ENCODE data around the gene PSME2.

PSME2 gene

DNA sequence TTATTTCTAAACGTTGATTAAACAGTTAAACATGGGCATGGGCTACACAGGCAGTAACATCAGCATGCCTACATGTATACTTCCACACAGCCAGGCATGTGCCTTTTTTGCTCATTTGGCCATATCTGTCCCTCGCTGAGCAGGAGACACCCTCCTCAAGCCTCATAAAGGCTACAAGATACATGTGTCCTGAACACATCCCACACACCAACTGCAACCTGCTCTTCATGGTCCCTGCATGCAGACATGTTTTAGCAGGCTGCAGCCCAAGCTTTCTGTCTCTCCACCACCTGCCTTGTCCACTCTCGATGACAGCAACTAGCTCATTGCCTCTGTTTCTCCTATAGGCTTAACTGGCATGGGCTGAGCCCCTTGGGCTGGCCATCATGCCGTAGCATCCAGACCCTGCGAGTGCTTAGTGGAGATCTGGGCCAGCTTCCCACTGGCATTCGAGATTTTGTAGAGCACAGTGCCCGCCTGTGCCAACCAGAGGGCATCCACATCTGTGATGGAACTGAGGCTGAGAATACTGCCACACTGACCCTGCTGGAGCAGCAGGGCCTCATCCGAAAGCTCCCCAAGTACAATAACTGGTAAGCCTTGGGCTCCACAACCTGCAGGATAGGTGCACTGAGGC is 49.7 kb downstream of the PSME2 start:
- Histone ChIP-seq H3K4me3 (replicated peaks; ENCODE audit: insufficient read depth, low read length) (no peak overlapping the region), H3K27me3 (ENCODE audit: insufficient read depth, poor library complexity, severe bottlenecking) (no peaks in the 10 kb centered on the region), H3K27ac (replicated peaks) (no peak overlapping the region)
- TF ChIP-seq GABPA (IDR thresholded peaks at IDR 0.05; ENCODE audit: low read depth) (no peak), SPI1 (IDR thresholded peaks at IDR 0.05; ENCODE audit: borderline replicate concordance, low read depth) (no peak), POLR2AphosphoS5 (IDR thresholded peaks at IDR 0.05; ENCODE audit: low read depth) (no peak)
- TF ChIP-seq, protein P1, sequence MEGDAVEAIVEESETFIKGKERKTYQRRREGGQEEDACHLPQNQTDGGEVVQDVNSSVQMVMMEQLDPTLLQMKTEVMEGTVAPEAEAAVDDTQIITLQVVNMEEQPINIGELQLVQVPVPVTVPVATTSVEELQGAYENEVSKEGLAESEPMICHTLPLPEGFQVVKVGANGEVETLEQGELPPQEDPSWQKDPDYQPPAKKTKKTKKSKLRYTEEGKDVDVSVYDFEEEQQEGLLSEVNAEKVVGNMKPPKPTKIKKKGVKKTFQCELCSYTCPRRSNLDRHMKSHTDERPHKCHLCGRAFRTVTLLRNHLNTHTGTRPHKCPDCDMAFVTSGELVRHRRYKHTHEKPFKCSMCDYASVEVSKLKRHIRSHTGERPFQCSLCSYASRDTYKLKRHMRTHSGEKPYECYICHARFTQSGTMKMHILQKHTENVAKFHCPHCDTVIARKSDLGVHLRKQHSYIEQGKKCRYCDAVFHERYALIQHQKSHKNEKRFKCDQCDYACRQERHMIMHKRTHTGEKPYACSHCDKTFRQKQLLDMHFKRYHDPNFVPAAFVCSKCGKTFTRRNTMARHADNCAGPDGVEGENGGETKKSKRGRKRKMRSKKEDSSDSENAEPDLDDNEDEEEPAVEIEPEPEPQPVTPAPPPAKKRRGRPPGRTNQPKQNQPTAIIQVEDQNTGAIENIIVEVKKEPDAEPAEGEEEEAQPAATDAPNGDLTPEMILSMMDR (IDR thresholded peaks at IDR 0.05; ENCODE audit: insufficient read depth, low read length): no peak
- TF ChIP-seq, protein P2, sequence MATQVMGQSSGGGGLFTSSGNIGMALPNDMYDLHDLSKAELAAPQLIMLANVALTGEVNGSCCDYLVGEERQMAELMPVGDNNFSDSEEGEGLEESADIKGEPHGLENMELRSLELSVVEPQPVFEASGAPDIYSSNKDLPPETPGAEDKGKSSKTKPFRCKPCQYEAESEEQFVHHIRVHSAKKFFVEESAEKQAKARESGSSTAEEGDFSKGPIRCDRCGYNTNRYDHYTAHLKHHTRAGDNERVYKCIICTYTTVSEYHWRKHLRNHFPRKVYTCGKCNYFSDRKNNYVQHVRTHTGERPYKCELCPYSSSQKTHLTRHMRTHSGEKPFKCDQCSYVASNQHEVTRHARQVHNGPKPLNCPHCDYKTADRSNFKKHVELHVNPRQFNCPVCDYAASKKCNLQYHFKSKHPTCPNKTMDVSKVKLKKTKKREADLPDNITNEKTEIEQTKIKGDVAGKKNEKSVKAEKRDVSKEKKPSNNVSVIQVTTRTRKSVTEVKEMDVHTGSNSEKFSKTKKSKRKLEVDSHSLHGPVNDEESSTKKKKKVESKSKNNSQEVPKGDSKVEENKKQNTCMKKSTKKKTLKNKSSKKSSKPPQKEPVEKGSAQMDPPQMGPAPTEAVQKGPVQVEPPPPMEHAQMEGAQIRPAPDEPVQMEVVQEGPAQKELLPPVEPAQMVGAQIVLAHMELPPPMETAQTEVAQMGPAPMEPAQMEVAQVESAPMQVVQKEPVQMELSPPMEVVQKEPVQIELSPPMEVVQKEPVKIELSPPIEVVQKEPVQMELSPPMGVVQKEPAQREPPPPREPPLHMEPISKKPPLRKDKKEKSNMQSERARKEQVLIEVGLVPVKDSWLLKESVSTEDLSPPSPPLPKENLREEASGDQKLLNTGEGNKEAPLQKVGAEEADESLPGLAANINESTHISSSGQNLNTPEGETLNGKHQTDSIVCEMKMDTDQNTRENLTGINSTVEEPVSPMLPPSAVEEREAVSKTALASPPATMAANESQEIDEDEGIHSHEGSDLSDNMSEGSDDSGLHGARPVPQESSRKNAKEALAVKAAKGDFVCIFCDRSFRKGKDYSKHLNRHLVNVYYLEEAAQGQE (IDR thresholded peaks at IDR 0.05; ENCODE audit: insufficient replicate concordance, low read depth): no peak
- no peak for DNase-seq (ENCODE audit: low read depth in 1 of 2, low spot score in 1 of 2)

DNA sequence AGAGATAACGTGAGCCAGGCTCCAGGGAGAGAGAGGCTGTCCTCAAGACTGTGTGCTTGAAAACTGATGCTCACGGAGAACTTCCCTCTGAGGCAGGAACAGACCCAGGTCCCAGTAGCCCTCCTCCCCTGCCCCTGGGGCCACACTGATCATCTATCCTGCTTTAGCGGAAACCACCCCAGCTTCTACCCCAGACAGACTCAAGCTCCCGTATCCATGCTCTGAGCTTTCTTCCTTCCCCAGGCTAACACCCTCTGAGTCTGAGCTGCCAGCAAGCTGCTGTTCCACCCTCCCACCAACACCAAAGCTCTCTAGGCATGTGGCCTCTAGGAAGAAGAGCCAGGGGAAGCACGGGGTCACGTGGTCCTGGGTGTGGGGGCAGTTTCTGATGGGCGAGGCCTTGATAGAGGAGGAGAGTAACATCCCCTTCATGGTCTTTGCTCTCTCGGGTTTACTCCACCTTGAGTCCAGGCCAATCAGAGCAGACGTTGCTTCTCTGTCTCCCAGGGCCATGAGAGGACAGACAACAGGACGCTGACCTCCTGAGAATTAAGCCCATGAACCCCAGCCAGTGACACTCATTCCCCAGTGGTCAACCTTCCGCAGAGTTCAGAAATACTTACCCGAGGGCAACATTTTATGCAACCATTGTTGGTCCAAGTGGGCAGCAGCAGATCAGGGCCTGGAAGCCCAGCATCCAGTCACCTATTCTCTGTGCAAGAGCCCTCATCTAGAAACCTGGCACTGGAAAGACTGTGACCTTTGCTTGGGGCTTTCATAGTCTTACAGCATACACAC is 50.9 kb downstream of the PSME2 start:
- no peaks in the 10 kb centered on the region for H3K27me3 ChIP-seq (ENCODE audit: insufficient read depth, poor library complexity, severe bottlenecking)
- peak in 1 of 2 experiments; percentile 36 for DNase-seq (ENCODE audit: low read depth in 1 of 2, low spot score in 1 of 2)
- peak overlapping the region; percentile 82 for H3K4me3 ChIP-seq (replicated peaks; ENCODE audit: insufficient read depth, low read length)
- peak overlapping the region; percentile 93 for H3K27ac ChIP-seq (replicated peaks)
- 0 out of 2 replicates have a peak, but pooled peaks have one; percentile 20 for TF ChIP-seq POLR2AphosphoS5 (IDR thresholded peaks at IDR 0.05; ENCODE audit: low read depth)
- TF ChIP-seq GABPA (IDR thresholded peaks at IDR 0.05; ENCODE audit: low read depth): no peak

DNA sequence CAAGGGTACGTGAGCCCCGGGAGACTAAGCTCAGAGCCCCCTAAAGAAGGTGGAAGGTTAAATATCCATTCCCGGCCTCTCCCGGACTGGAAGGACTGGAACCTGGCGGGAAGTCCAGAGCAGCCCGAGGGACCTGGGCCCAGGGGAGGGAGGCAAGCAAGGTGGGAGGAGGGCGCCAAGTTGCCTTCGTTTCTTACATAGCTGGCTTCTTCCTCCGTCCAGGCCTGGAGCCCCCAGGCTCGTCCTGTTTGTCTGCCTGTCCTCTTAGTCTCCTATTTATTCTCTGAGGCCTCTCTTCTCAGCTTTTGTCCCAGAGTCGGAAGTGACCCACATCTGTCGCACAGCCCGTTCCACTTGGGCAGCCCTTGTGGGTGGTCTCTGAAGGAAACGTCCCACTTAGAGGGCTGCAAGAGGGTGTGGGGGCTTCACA is 51.6 kb downstream of the PSME2 start:
- no peak for TF ChIP-seq SPI1 (IDR thresholded peaks at IDR 0.05; ENCODE audit: borderline replicate concordance, low read depth)
- TF ChIP-seq, protein P1 (IDR thresholded peaks at IDR 0.05; ENCODE audit: insufficient read depth, low read length): no peak
- Histone ChIP-seq H3K27me3 (ENCODE audit: insufficient read depth, poor library complexity, severe bottlenecking) (no peaks in the 10 kb centered on the region), H3K4me3 (replicated peaks; ENCODE audit: insufficient read depth, low read length) (peak overlapping the region; percentile 82), H3K27ac (replicated peaks) (peak overlapping the region; percentile 93)
- no peak for DNase-seq (ENCODE audit: low read depth in 1 of 2, low spot score in 1 of 2)

DNA sequence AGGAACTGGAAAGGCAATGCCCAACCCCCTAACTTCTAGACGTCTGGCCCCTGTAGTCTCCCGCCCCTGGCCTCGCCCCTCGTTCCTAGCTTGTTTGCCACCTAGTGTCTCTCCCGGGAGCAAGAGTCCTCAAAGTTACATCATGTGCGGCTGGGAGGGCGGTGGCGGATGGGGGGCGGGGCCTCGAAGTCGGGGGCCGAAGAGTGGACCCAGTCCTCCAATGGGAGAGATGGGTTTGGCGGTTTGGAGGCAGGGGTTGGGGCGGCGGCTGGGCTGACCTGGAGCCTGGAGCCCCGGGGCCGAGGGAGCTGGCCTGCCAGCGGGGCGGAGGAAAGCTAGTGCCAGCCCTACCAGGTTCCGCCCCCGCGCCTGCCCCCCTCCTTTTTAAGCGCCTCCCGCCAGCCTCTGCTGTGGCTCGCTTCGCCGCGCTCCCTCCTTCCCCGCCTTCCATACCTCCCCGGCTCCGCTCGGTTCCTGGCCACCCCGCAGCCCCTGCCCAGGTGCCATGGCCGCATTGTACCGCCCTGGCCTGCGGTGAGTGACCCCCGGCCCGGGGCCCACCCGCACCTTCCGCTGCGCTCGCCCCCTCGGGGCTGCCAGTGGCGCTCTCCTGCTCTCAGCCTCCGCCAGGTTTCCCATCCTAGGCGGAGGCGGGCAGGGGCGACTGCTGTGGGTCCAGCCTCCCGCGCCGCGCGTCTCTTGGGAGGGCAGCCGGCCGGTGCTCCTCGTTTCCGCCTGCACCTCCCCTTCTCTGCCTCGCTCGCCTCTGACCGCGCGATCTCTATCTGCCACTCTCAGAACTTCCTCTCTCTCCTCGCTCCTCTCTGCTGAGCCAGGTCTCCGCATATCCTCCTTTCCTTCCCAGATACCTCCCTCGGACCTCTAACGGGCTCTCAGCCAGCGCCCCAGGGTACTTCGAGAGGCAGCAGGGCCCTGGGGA is 52.2 kb downstream of the PSME2 start, which contains the start of gene PCK2:
Gene PCK2, plus strand, starts transcription at position 411 of the 940 bp plus-strand sequence. Its CDS starts 95 bp downstream, at position 506.
- DNase-seq (ENCODE audit: low read depth in 1 of 2, low spot score in 1 of 2): peak; percentile 78 to 92
- no peak for TF ChIP-seq GABPA (IDR thresholded peaks at IDR 0.05; ENCODE audit: low read depth)
- TF ChIP-seq, protein P2 (IDR thresholded peaks at IDR 0.05; ENCODE audit: insufficient replicate concordance, low read depth): no peak
- peak; percentile 90 for TF ChIP-seq SPI1 (IDR thresholded peaks at IDR 0.05; ENCODE audit: borderline replicate concordance, low read depth)
- peak; percentile 85 for TF ChIP-seq POLR2AphosphoS5 (IDR thresholded peaks at IDR 0.05; ENCODE audit: low read depth)
- TF ChIP-seq, protein P1 (IDR thresholded peaks at IDR 0.05; ENCODE audit: insufficient read depth, low read length): no peak
- H3K27me3 ChIP-seq (ENCODE audit: insufficient read depth, poor library complexity, severe bottlenecking): no peaks in the 10 kb centered on the region
- H3K4me3 ChIP-seq (replicated peaks; ENCODE audit: insufficient read depth, low read length): peak within 1 kb of the TSS; percentile 82
- H3K27ac ChIP-seq (replicated peaks): peak within 1 kb of the TSS; percentile 93
